HEK293T (cell line): ENCODE results near the gene CLEC4A.
"Not testable (repeated sequence)": the region's sequence is repeated elsewhere in the genome, so short reads cannot be mapped to it uniquely, and the experiment has no call there.

Experiments used
- ARNT ChIP-seq: fragments of 450-650 bp; IDR thresholded peaks from 2 replicates; pipeline ENCODE4 v1.6.1; 2017; ENCODE audit warnings: mild to moderate bottlenecking
- BHLHE40 ChIP-seq: fragments of 450-650 bp; IDR thresholded peaks from 2 replicates; pipeline ENCODE4 v1.6.1; 2016; ENCODE audit warnings: mild to moderate bottlenecking, moderate library complexity, borderline replicate concordance
- CTBP1 ChIP-seq: fragments of 450-650 bp; IDR thresholded peaks from 2 replicates; pipeline ENCODE4 v1.6.1; 2016; ENCODE audit warnings: borderline replicate concordance
- ELF4 ChIP-seq: fragments of 450-650 bp; IDR thresholded peaks from 2 replicates; pipeline ENCODE4 v1.6.1; 2017; ENCODE audit warnings: antibody characterized with exemption
- FOXA1 ChIP-seq: fragments of 450-650 bp; IDR thresholded peaks from 2 replicates; pipeline ENCODE4 v1.6.1; 2016; ENCODE audit warnings: mild to moderate bottlenecking
- FOXK2 ChIP-seq: fragments of 450-650 bp; IDR thresholded peaks from 2 replicates; pipeline ENCODE4 v1.6.1; 2016; ENCODE audit warnings: mild to moderate bottlenecking
- FOXM1 ChIP-seq: fragments of 450-650 bp; IDR thresholded peaks from 2 replicates; pipeline ENCODE4 v1.6.1; 2017; ENCODE audit warnings: mild to moderate bottlenecking, borderline replicate concordance
- HDGF ChIP-seq: fragments of 450-650 bp; IDR thresholded peaks from 2 replicates; pipeline ENCODE4 v1.6.1; 2017; ENCODE audit warnings: antibody characterized with exemption, borderline replicate concordance
- L3MBTL2 ChIP-seq: fragments of 450-650 bp; conservative IDR thresholded peaks from 2 replicates; pipeline ENCODE4 v1.6.1; 2016; ENCODE audit warnings: mild to moderate bottlenecking
- SP1 ChIP-seq: fragments of 450-650 bp; IDR thresholded peaks from 2 replicates; pipeline ENCODE4 v1.6.1; 2017
- SUZ12 ChIP-seq: fragments of 450-650 bp; IDR thresholded peaks from 2 replicates; pipeline ENCODE4 v1.6.1; 2016; ENCODE audit warnings: mild to moderate bottlenecking
- TARDBP ChIP-seq: fragments of 450-650 bp; IDR thresholded peaks from 2 replicates; pipeline ENCODE4 v1.6.1; 2016
- ZNF384 ChIP-seq: fragments of 450-650 bp; IDR thresholded peaks from 2 replicates; pipeline ENCODE4 v1.6.1; 2016
- TF ChIP-seq, protein P1 (sequence below): fragments of 450-650 bp; IDR thresholded peaks from 2 replicates; pipeline ENCODE4 v1.6.1; 2016

DNA sequence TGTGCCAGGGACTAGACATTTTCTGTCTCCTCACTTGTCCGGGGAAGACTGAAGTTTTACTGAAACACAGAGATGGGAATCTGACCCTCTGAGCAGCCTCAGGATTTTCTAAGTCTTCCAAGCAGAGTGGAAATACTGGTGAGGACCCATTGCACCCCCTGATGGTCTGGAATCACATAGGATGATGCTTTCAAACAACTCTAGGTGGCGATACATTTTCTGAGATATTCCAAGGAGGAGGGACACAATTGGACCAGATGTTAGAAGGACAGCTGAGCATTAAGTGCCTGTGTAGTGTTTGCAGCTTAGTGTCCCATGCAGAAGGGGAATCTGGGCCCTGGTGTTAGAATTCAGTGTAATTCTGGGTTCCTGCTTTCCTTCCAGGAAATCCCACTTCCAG is 64.7 kb downstream of the CLEC4A start:
- not testable (repeated sequence) for TF ChIP-seq FOXK2, FOXM1, BHLHE40, SP1, L3MBTL2, SUZ12, FOXA1, ARNT, ELF4, CTBP1, TARDBP, ZNF384, HDGF
- TF ChIP-seq, protein P1, sequence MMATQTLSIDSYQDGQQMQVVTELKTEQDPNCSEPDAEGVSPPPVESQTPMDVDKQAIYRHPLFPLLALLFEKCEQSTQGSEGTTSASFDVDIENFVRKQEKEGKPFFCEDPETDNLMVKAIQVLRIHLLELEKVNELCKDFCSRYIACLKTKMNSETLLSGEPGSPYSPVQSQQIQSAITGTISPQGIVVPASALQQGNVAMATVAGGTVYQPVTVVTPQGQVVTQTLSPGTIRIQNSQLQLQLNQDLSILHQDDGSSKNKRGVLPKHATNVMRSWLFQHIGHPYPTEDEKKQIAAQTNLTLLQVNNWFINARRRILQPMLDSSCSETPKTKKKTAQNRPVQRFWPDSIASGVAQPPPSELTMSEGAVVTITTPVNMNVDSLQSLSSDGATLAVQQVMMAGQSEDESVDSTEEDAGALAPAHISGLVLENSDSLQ, result not testable (repeated sequence)
